Kidney capillary endothelial cell (primary cell): Measurements from ENCODE around the gene CALHM3.
"Not testable (repeated sequence)": the region's sequence is repeated elsewhere in the genome, so short reads cannot be mapped to it uniquely, and the experiment has no call there.

ENCODE experiments used
- DNase-seq: peaks from one replicate; pipeline ENCODE4 v3.0.0-alpha.2; 2018; ENCODE audit warnings: low spot score

The CALHM3 gene

DNA sequence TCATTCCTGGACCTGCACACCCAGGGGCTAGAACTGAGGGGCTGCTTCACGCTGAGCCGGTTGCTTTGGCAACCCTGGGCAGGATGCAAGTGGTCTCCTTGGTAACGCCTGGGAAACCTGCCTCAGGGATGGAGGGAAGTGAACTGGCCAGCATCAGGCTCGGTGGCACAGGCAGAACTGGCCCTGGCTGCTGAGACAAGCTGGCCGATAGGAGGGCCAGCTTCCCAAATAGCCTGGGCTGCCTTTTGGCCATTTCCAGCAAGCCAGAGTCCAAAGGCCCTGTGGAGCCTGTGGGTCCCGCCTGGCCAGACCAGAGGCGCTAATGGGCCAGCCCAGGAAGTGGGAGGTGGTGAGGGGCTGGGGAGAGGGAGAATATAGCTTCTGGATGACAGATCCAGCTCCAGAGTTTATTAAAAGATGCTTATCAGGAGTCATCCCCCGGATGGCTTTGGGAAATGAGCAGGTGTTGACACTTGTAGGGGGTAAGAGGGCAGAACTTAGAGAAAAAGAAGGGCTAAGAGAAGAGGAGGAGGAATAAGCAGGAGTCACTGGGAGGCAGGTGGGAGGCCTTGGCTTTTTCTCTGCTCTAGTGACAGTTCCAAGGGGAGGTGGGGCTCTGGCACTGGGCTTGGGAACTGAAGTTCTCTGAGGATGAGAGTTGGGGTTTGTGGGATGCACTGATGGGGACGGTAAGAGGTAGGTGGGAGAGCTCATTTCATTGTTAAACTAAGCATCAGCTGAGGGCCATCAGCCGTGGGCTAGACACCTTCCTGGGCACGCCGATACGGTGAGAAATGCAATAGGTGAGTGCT, 24.0 kb upstream of the CALHM3 start:
- no peak for DNase-seq

DNA sequence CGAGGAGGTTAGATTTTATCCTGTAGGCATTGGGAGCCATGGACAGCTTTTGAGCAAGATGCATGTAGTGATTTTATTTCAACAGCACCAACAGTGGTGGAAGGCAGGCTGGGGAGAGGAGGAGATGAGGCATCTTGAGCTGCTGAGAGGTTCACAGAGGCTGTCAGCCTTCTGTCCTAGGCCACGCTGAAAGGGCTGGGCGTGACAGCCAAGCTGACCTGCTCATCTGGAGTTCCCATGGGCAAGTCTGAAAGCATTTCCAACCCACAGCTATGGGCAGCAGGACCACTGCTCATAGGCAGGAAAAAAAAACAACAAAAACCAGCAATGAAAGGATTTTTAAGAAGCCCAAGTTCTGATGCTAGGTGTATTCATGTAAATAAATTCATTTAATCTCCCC, 22.1 kb upstream of the CALHM3 start:
- DNase-seq = no peak

DNA sequence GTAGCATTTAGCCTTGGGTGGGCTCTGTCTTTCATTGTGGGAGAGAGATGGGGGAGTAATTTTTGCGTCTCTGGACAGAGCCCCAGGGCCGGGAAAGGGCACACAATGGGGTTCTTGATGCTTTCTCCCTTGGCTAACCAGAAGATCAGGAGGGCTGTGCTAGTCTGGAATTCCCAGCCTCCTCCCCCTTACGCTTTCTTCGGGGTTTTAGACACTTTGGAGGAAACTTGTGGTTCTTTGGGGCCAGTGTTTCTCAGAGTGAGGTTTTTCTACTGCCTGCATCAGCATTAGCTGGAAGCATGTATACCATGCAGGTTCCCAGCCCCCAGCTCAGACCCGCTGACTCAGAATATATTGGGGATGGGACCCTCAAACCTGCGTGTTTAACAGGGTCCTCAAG, 21.4 kb upstream of the CALHM3 start:
- DNase-seq = no peak

DNA sequence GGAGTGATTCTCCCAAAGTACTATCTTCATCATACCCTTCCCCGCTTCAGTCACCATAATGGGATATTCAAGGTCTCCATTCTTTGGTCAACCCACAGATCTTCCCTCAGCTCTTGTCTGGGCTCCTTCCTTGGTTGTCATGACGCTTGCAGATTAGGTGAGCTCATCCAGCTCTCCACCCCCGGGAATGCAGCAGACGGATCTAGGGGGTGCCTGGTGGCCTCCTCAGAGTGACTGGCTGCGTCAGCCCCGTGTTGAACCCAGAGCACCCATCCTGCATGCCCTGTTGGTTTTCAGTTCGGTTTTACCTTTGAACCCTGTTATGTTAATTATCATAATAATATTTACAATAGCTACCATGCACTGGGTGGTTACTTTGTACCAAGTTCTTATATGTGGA, 20.8 kb upstream of the CALHM3 start:
- DNase-seq = no peak

DNA sequence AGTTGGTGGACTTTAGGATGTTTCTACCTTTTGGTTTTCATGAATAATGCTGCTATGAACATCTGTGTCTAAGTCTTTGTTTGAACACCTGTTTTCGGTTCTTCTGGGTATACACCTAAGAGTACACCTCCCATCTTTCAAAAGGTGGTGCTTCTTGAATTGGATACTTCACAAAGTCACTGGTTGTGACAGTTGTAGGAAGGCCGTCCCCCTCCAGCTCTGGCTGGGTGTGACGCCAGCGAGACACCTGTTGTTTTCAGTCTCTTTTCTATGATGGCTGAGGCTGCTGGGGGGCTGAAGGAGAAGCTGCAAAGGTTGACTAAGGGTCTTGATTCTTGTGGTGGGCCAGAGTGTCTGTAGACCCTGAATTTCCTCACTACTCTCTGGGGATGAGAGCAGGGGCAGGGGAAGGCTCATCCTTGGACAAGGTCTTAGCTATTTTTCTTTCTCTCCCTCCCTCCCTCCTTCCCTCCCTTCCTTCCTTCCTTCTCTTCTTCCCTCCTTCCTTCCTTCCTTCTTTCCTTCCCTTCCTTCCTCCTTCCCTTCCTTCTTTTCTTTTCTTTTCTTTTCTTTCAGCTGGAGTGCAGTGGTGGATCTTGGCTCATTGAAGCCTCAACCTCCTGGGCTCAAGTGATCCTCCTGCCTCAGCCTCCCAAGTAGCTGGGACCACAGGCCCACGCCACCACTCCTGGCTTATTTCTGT, 20.0 kb upstream of the CALHM3 start:
- DNase-seq = no peak

DNA sequence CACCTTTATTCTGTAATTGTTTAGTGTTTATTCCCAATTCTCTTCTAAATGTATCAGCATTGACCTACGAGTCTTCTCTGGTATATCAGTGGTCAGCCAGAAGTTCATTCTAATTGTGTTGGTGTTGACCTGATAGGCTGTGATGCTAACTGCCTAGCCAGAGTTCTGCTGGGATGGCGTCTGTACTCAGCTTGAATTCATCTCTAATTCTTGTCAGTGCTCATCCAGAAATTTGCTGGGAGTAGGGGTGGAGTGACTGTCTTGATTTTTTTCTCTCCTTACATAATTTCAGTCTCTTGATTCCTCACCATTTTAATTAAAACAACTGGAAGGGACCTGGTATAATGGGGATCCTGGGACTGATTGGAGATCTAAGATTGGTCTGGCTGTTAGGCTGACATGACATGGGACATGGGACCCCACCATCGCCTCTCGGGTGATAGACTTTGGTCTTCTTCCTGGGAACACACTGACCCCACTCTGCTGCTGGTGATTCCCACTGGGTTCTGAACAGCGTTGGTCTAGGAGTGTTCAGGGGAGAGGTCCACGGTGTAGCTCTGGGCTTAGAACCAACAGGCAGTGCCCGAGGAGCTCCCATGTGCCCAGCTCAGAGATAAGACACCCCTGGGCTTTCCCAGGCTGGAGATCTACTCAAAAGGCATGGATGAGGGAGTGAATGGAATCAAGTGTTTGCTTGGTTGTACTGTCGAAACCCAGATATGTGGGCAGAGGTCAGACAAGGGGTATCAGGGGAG, 18.3 kb upstream of the CALHM3 start:
- no peak for DNase-seq

DNA sequence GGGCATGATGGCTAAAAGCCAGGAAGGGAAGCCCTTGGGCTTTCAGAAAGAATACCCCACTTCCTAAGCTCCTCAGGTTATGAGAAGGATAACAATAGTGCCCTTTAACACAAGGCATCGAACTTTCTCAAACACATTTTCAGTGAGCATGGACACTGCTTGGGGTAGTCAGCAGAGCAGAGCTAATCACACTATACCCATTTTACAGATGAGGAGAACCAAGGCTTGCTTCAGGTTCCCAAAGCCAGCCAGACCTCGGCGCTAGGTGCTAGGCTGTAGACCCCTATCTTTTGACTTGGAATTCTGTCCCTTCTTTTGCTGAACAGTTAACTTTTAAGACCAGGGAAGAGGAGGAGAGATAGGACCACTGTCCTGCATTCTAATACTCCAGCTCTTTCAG, 16.3 kb upstream of the CALHM3 start:
- no peak for DNase-seq

DNA sequence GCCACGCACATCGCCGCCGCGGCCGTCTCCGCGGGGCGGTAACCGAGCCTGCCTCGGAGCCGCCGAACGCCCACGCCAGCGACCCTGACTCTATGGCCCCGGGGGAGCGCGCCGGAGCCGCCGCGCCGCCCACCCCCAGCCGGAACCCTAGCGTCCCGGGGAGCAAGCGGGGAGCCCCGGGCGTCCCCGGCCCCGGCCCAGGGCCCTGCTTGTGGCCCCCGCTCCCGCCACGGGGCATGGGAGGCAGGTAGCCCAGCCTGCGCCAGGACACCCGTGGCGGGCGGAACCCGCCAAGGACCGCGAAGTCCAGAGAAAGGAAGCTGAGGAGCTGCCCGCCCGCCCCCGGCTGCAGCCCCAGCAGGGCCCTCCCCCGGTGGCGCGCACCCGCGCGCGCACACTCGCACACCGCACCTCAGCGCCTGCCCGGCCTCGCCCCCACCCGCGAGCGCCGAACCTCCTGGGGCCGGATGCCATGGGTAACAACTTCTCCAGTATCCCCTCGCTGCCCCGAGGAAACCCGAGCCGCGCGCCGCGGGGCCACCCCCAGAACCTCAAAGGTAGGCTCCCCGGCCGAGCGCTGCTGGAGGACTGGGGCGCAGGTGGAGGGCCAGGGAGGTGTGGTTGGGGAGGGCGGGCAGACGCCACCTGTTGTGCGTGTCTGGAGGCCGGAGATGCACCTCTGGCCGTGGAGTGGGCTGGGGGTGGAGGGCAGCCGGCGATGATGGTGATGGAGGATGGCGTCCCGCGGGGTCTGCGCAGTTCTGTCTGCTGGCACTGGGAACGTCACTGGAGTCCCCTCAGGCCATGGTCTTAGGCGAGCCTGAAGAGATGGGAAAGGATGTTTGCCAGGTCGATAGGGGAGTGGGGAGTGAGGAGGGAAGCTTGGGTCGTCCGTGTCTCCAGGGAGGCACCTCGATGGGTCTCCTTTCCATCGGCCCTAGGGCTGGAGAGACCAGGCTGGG, 15.2 kb upstream of the CALHM3 start:
- DNase-seq = no peak

DNA sequence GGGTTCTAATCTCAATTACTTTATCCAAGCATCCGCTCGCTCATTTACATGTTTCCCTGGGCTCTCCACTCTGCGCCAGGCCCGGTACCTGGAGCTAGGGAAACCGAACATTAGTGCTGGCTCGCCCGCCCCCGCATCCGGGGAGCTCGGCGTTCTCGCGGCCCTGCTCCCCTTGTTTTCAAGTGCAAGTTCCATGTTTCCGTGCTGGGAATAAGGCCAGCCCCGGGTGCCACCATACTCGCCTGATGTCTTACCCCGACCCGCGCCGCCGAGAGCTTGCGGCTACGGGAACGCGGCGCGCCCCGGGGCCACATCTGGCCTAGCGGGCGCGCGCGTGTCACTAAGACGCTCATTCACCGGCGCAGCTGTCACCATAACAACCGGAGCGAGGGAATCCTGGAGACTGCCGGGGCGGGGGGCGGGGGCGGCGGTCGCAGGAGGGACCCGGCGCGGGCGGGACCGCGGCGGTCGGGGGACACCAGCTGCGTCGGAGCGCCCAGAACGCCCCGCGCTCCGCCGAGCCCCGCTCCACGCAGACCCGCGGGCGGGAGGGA, 14.4 kb upstream of the CALHM3 start, which contains the start of gene NEURL1:
Gene NEURL1, plus strand, starts transcription at position 344 of the 554 bp plus-strand sequence. CDS start 683 bp downstream, outside the sequence.
- DNase-seq = no peak

DNA sequence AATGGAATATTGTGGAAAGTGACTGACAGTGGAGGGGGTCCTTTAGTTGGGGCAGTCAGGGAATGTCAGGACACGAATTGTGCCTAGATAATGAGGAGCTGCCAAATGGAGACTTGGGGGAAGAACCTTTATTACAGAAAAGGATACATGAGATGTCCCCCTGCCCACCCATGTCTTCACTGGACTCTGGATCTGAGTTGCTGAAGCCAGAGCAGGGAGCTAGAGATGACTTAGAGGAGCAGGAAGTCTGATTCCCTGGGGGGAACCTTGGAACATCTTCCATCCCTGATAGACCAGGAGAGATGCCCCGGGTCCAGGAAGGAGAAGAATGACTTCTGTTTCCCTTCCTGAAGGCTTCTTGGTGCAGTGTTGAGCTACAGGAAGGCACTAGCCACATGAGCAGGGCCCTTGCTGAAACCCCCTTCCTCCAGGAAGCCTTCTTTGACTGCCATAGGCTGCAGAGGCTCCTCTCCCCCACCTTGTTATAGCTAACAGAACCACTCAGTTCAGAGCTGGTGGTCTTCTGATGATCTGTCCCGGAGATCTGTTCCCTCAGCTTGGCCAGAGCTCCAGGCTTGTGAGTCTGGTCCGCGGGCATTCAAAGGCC, 13.7 kb upstream of the CALHM3 start:
- DNase-seq = no peak

DNA sequence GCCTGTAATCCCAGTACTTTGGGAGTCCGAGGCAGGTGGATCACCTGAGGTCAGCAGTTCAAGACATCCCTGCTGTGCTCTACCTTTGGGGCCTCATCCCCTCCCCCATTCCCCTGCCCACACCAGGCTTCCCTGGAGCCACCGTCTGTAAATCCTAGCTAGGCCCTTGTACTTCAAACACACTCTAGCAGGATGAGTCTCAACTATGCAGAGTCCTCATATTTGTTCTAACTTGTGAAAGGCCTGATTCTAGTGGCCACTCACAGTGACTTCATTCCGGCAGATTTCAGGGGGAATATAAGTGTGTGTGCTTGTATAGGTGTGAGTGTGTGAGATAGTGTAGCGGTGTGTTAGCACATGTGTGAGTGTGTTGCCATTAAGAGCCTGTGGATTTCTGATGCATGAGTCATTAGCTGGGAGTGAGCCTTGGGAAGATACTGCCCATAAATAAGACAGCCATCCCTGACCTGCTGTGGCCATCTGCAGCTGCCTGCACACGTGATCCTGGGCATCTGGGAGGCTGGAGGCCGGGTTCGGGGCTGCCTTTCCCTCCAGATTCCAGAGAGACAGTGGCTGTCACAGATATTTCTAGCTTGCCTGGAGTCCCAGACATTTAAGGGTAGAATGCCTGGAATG, 12.8 kb upstream of the CALHM3 start:
- peak; percentile 60 for DNase-seq

DNA sequence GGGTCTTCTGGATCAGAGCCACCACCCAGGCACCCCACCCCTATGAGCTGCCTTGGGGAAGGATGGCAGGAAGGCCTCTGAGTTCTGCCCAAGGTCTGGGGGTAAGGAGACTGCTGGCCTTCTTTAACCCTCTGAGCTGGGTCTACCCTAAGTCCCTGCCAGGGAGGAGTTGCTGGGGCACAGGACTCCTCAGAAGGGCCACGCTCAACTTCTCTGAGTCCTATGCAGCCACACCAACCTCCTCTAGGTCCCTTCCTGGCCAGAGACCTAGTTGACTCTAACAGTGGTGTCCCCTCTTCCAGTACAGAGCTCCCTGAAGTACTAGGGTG, 11.9 kb upstream of the CALHM3 start:
- DNase-seq = no peak

DNA sequence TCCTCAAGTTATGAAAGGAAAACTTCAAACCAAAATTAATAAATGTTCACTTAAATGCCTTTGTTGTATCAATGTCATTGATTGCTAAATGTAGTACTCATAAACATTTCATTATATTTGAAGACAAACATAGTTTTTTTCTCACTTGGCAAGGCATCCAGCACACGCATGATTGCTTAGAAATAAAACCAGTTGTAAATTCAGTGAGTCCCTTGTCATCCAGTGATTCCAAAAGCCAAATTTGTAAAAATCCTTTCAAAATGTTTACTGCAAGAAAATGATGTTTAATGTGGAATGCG, 8.3 kb upstream of the CALHM3 start:
- no peak for DNase-seq

DNA sequence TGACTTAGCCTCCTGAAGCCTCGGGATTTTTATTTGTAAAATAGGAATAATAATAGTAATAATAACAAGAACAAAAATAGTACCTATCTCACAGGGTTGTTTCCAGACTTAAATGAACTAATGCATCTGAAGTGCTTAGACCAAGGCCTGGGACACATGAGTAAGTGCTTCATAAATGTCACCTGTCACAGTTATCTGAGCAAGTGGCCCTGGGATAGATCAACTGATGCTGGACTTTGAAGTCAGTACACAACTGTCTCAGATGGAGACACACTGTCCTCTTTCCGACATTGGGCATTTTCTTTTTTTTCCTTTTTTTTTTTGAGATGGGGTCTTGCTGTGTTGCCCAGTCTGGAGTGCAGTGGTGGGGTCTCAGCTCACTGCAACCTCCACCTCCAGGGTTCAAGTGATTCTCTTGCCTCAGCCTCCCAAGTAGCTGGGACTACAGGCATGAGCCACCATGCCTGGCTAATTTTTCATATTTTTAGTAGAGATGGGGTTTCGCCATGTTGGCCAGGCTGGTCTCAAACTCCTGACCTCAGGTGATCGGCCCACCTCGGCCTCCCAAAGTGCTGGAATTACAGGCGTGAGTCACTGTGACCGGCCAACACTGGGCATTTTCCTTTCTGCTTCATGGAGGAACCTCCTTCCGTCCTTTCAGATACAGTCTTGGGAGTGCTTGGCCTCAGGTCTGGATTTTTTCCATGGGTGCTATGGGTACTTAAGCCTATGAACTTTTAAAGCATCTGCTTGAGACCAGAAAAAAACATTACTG, 7.8 kb upstream of the CALHM3 start:
- not testable (repeated sequence) for DNase-seq

DNA sequence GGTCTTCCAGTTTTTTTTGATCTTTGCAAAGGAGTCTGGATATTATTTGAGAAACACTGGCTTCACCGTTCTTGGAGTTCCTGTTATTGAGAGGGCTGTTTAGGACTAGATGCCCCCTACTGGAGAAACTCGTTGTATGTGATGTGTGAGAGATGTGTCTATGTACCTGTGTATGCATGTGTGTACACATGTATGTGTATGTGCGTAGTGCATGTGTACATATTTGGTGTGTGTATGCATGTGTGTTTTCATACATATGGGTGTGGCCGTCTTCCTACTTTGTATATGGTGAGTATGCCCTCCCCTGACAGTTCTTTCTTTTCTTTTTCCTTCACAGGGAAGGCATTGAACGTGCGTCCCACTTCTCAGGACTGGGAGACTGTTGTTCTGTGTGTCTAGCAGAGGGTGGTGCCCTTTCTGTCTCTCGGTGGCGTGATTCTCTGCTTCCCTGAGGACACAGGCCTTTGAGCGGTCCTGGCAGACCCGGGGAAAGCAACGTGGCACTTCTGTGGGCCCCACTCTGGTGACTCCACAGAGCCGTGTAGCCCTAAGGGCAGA, 3.0 kb upstream of the CALHM3 start:
- DNase-seq = peak; percentile 57

DNA sequence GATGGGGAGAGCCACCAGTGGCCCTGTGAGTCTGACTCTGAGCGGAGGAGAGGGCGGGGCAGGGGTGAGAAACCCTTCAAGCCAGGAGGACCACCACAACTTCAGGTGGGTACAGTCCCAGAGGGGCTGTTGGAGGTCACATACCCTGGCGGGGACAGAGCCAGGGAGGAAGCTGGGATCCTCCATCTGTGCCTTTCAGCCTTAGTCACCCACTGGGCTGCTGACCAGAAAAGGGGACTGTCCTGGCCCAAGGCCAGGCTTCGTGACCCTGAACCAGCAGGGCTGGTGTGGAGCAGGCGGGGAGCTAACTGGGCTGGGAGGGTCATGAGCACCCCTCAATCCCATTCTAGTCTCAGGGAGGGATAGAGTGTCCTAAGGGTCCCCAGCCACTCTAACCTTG, 1.5 kb upstream of the CALHM3 start:
- DNase-seq = no peak

DNA sequence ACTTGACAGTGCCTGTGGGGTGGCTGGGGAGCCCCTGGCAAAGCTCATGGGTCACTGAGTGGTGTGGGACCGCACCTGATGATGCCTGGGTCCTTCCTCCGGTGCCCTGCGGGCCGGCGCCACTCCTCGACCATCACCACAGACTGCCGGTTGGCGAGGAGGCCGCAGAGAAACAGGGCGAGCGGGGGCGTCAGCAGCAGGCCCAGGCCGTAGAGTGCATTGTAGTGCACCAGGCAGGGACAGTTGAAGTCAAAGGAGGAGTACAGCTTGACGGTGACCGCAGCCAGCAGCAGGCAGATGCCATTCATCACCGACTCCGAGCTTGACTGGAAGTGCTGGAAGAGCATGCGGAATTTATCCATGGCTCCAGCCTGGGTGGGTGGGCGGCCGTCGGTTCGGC, 369 bp downstream of the CALHM3 start:
- DNase-seq = no peak

DNA sequence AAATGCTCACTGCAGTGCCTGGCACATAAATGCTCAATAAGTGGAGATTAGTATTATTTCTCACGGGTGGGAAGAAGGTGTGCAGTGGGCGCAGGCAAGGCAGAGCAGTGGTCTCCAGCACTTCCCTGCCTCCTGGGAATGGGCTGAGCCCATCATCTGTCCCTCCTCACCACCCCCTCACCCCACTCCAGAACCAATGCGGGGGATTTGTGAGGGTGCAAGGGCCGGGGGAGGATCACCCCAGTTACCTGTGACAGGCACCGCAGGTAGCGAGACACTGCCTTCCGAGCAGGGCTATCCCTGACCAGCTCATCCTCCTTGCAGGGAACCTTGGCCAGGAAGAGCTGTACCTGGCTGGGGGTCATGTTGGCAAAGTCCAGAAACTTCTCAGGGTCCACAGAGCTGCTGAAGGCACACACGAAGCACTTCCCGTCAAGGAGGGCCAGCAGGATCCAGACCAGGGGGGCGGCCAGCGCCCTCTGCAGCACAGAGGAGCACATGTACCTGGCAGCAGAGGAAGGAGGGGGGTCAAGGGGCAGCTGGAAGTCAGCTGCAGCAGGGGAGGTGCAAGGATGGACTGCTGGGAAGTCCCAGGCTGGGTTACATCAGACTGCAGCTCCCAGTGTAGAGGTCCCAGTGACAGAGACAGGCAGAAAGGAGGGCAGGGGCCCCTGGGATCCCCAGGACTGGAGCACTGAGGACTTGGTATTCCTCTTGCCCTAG, 2.8 kb downstream of the CALHM3 start:
- DNase-seq = no peak

DNA sequence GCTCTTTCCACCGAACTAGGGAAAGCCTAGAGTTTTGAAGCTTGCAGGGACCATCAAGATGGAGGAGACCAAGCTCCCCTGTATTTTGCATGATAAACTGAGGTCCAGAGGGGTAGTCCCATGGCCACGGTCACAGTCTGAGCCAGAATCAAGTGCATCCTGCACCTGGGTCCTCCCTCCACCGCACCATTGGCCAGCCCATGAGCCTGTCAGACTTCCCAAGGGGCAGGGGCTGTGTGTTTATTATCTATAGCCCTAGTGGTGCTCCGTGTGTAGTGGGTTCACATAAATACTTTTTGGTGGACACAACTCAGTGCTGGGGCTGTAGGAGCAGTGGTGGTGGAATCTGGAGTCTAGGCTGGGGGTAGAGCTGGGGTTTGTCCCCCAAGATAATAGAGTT, 3.6 kb downstream of the CALHM3 start:
- no peak for DNase-seq
